ENCODE results near the gene PDGFB. TPM values are rescaled to one million over a fixed set of nuclear protein-coding genes. Genes with fewer than 3 reads are reported as not detected.

The PDGFB gene
- total RNA-seq, 1 donor from 2014 or later: 29.8 TPM

DNA sequence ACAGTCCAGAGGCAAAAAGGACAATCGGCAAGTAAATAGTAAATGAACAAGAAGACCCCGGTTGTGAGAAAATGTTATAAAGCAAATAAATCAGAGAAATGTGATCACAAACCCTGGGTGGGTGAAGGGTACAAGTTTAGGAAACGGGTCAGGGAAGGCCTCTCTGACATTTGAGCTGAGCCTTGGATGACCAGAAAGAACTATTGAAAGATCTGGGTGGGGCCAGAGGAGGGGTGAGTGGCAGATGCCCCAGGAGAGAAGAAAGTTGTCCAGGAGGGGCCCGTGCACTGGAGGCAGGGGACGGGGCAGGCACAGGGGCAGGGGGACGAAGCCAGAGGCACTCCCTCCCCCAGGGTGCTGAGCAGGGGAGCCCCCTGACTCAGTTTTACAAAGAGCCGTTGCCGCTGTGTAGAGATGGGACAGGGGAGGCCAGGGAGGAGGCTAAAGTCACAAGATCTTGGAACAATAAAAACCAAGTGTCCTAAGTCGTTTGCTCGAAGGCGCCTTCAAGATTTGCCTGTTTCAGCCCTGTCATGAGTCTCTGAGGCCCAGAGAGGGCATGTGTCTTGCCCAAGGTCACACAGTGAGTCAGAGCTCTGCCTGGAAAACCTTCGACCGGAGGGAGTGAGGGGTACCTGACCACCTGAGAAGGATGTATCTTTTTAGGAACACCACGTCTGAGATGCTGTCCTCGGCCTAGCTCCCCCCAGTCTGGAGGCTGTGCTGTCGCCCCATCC lies 10.8 kb upstream of the PDGFB start:
- H3K27ac ChIP-seq: peak overlapping the region; percentile 70
- ATAC-seq (no peak), DNase-seq (no peak)

DNA sequence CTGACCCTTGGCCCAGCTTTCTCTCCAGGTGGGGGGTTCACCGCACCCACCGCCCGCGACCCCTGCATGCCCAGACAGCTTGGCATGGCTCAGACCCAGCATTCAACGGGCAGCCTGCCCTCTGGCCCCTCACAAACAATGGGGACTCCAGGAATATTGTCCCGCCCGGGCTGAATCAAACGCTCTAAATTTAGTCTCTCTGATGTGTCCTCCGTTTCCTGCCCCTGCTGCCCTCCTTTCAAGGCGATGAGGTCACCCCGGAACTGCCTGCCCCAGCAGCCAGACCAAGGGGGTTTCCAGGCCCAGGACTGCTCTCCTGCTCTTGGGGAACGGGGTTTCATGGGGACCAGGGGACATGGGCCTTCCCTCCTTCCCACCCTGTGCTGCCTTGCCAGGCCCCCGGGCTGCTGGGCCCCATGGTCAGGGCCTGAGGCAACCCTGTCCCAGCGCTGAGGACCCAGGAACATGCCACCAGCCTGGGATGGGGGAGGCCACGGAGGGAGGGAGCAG lies 10.1 kb upstream of the PDGFB start:
- Histone ChIP-seq H3K9me3 (no peaks in the 10 kb centered on the region), H3K27me3 (peaks cover 8% of the 10 kb centered on the region), H3K36me3 (no peaks in the 10 kb centered on the region), H3K4me3 (no peak overlapping the region), H3K4me1 (peaks cover 27% of the 10 kb centered on the region), H3K27ac (peak overlapping the region; percentile 70)
- intact Hi-C loops (cut with DNase I): no loop called here
- DNase-seq (no peak), ATAC-seq (peak; percentile 5)
- TF ChIP-seq, protein P1, sequence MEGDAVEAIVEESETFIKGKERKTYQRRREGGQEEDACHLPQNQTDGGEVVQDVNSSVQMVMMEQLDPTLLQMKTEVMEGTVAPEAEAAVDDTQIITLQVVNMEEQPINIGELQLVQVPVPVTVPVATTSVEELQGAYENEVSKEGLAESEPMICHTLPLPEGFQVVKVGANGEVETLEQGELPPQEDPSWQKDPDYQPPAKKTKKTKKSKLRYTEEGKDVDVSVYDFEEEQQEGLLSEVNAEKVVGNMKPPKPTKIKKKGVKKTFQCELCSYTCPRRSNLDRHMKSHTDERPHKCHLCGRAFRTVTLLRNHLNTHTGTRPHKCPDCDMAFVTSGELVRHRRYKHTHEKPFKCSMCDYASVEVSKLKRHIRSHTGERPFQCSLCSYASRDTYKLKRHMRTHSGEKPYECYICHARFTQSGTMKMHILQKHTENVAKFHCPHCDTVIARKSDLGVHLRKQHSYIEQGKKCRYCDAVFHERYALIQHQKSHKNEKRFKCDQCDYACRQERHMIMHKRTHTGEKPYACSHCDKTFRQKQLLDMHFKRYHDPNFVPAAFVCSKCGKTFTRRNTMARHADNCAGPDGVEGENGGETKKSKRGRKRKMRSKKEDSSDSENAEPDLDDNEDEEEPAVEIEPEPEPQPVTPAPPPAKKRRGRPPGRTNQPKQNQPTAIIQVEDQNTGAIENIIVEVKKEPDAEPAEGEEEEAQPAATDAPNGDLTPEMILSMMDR (IDR thresholded peaks at IDR 0.05): no peak

More for the DNA sequence above, 10.8 kb upstream of the PDGFB start:
- Histone ChIP-seq H3K4me3 (no peak overlapping the region), H3K27me3 (peaks cover 8% of the 10 kb centered on the region), H3K9me3 (no peaks in the 10 kb centered on the region), H3K36me3 (no peaks in the 10 kb centered on the region), H3K4me1 (peaks cover 27% of the 10 kb centered on the region)
- TF ChIP-seq, protein P1 (IDR thresholded peaks at IDR 0.05): no peak
- intact Hi-C loops (cut with DNase I): no loop called here

DNA sequence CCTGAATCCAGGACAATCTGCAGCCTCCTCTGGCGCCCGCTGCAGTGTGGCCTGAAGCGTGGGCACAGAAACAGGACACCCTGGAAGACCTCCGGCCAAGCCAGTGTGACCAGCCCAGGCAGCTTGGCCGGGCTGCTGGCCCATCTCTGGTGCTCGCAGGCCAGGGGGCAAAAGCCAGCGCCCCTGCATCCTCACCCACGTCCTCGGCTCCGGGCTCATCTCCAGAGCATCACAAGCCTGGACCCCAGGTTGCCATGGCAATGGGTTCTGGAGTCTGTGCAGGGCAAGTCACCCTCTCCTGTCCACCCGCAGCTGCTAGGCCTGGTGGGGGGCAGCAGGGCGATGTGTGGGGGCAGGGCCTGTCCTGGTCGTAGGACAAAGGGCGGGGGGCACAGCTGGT lies 9.3 kb upstream of the PDGFB start:
- no peak for ATAC-seq

DNA sequence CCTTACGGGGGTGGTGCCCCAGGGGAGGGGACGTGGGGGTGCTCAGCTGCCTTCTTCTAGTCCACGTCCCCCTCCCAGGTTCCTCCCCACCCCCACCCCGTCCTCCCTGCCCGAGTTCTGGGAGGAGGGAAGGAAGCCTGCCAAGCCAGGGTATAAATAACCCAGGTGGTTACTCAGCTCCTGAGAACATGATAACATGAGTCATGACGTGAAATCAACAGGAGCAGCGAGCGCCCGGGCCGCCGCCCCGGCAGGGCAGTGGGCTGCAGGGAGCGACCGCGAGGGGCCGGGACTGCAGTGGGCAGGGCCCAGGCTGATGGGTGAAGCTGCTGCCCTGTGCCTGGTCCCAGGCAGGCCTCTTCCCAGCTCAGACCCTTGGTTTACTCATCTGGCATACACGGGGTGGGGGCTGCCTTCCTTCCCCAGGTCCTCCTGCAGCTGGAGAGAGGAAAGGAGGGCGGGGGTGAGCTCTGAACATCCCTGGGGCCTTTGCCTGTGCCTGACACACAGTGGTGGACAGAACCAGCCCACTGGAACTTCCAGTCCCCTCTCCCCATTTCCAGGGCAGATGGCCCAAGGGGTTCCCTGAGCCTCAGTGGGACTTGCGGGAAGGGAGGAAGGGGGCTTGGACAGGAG lies 8.8 kb upstream of the PDGFB start:
- peaks cover 8% of the 10 kb centered on the region for H3K27me3 ChIP-seq
- ATAC-seq: peak; percentile 61
- H3K27ac ChIP-seq: no peak overlapping the region
- no peak overlapping the region for H3K4me3 ChIP-seq
- peaks cover 27% of the 10 kb centered on the region for H3K4me1 ChIP-seq
- TF ChIP-seq, protein P1 (IDR thresholded peaks at IDR 0.05): no peak
- intact Hi-C loops (cut with DNase I): no loop called here
- no peak for DNase-seq
- H3K36me3 ChIP-seq: no peaks in the 10 kb centered on the region
- no peaks in the 10 kb centered on the region for H3K9me3 ChIP-seq

More for the DNA sequence above, 9.3 kb upstream of the PDGFB start:
- DNase-seq: no peak
- intact Hi-C loops (cut with DNase I): no loop called here
- peaks cover 27% of the 10 kb centered on the region for H3K4me1 ChIP-seq
- no peak overlapping the region for H3K4me3 ChIP-seq
- TF ChIP-seq, protein P1 (IDR thresholded peaks at IDR 0.05): no peak
- H3K9me3 ChIP-seq: no peaks in the 10 kb centered on the region
- no peaks in the 10 kb centered on the region for H3K36me3 ChIP-seq
- no peak overlapping the region for H3K27ac ChIP-seq
- peaks cover 8% of the 10 kb centered on the region for H3K27me3 ChIP-seq

DNA sequence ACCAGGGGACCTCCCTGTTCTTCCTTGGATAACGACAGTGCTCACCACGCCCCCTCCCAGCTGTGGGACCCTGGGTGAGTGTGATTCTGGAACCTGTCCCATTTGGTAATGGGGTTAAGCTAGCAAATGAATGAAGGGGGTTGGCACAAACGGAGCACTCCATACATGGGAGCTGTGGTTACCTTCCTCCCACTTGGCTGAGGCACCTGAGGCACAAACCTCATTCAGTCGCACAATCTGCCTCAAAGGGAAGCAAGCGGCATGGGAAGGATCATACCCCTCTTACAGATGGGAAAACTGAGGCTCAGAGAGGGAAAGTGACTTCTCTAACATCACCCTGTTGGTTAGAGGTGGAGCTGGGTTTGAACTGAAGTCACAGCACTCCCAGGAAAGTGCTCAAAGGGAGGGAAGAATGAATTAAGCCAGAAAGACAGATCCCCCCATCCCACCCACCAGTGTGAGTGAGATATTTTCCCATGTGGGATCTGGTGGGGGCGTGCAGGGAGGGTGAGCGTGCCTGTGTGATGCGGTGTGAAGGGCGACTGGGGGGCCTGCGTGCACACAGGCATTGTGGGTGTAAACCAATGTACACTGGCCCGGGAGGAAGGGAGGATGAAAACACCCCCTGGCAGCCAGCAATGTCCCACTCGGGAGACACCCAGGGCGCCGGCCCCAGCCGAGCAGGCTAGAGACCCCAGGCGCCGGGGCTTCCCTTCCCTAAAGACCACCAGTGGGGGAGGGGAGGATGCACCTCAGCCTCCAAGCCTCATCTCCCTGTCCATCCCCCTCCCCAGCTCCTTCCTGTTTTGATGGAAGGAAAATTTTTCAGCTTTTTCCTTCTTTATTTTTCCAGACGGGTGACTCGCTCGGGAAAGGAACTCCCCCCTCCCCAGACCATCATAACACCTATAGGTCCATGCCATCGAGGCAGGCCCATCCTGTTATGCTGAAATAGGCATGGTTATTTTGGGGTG lies 8.0 kb upstream of the PDGFB start:
- Histone ChIP-seq H3K4me1 (peaks cover 27% of the 10 kb centered on the region), H3K27ac (no peak overlapping the region)
- no peak for ATAC-seq

More for the DNA sequence above, 8.0 kb upstream of the PDGFB start:
- DNase-seq: no peak
- intact Hi-C loops (cut with DNase I): no loop called here
- no peaks in the 10 kb centered on the region for H3K9me3 ChIP-seq
- no peak overlapping the region for H3K4me3 ChIP-seq
- peaks cover 8% of the 10 kb centered on the region for H3K27me3 ChIP-seq
- no peaks in the 10 kb centered on the region for H3K36me3 ChIP-seq
- TF ChIP-seq, protein P1 (IDR thresholded peaks at IDR 0.05): no peak

Data from upper lobe of right lung (tissue), 1 donor.